GM19193 (cell line): Measurements from ENCODE around the gene ARMC2.

Source experiments
- POLR2A ChIP-seq: IDR thresholded peaks from 4 replicates; pipeline ENCODE4 v1.6.1; 2011; ENCODE audit not compliant: insufficient read depth, insufficient read length; ENCODE audit errors: extremely low read depth

ARMC2 gene

GRCh38 chr6:109000289-109000688 is 152.1 kb downstream of the ARMC2 start:
- no peak for TF ChIP-seq POLR2A

- no peak for TF ChIP-seq POLR2A
Measured at GRCh38 chr6:109001291-109001894, 153.2 kb downstream of the ARMC2 start.

DNA sequence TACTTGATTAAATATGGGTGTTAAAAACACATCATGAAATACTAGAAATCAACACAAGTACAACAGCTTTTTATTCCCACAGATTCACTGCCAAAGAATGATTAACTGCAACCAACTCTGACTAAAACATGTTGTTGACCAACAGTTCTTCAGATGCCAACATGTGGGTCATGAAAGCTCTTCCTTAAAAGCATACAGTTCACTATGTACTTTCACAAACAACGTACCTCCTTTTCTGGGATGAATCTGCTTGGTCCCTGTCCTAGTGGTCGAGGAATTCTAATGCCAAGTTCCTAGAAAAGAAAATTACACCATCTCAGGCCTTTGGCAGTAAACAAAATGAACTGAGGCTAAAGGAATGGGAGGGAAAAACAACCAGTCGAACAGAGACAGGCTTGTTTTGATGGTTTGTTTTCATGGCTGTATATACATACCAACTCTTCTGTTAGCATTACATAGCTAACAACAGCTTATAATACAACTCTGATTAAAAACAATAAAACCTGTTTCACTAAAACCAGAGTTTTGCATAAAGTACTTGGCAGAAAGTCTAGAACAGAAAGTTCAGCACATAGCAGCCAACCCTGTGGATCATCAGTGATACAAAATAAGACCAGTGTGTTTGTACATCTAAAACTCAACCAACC is 154.0 kb downstream of the ARMC2 start:
- TF ChIP-seq POLR2A = no peak

DNA sequence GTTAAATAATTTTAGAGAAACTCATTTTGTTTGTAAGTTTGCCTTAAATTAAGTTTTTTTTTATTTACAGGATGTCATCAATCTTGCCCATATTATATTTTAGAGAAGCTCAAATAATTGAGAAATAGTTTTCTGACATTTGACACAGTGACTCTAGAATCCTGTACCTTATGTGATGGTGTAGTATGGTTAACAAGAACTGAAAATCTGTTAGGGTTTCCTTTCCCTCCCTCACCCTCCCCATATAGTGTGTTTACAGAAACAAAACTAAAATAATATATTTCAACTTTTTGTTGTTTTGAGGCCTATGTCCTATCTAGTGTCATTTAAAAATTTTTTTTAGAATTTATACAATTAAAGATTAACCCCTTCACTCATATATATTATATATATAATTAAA is 154.7 kb downstream of the ARMC2 start:
- no peak for TF ChIP-seq POLR2A

GRCh38 chr6:109006818-109007217 is 158.6 kb downstream of the ARMC2 start:
- no peak for TF ChIP-seq POLR2A

DNA sequence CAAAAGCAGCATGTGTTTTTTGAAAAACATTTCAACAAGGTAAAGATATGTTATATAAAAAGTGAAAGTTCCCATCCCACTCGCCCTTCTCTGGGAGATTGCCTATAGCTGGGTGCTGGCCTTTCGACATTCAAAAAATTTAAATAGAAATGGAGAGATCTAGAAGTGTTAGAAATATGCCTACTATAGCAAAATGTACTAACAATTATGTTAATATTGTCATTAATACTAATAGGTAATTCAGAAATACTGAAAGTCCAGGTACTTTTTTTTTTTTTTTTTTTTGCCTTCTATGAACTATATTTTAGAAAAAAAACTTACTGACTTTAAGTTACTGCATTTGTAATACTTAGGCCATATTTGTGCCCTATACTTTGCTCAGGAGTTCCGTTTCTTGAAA is 159.3 kb downstream of the ARMC2 start:
- no peak for TF ChIP-seq POLR2A

- no peak for TF ChIP-seq POLR2A
Measured at GRCh38 chr6:109008054-109008453, 159.8 kb downstream of the ARMC2 start.

- no peak for TF ChIP-seq POLR2A
Measured at GRCh38 chr6:109008537-109009235, 160.5 kb downstream of the ARMC2 start.

DNA sequence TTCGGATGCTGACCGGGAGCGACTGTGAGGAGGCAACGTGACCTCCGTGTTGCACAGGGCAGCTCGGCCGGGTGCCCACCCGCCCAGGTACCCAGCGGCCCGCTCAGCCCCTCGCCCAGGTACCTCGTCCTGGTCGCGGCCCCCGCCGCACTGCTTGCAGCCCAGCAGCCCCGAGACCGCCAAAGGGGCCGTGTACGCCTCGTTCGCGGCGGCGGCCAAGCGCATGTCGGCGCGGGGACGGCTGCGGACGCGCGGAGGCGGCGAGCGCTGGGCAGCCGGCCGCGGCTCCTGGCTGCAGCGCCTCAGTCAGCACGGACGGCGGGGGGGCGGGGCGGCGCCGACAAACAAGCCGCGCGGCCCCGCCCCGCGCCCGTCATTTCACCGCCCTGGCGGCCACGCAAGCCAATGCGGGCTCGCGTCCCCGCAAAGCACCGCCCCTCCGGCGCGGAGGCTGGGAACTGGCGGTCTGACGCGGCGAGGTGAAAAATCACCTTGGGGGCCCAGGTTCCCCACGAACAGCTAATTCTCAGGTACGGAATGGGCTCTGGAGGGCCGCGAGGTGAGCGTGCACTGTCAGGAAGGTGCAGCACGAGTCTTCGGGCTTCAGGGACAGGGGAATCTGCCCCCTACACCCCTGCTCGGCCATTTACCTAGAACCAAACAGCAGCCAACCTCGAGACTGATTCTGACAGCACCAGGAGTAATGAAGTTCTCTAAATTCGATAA is 161.2 kb downstream of the ARMC2 start:
- TF ChIP-seq POLR2A = no peak

DNA sequence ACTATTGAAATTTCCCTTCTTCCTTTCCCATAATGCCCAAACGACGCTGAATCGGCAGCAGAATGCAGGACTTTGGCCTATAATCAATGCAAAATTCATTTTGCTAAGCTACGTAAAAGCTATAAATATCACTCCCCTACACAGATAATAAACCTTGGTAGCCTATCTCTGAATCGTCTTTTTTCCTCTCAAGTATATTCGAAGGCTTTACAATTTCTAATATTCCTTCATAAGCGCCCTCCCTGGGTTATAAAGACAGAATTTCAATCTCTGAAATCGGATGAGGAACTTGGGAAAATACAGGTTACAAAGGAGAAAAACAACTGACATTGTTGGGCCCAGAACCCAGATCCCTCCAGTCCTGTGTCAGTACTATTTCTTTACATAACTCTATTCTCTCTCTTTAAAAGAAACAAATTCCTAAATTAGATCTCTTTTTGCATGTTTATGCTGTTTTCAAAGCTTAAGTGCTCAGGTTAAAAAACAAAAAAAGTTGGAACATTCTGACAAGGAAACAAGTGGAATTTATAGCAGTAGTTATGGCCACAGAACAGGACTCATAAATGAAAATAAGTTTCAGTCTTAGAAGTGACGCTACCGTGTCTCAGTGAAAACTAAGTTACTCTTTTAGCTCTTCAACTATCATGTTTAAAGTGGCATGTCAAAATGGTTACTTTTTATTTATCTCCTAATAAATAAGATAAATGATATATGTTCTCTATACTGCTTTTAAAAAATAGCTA is 161.9 kb downstream of the ARMC2 start:
- no peak for TF ChIP-seq POLR2A

- no peak for TF ChIP-seq POLR2A
Measured at GRCh38 chr6:109010705-109011102, 162.5 kb downstream of the ARMC2 start.

DNA sequence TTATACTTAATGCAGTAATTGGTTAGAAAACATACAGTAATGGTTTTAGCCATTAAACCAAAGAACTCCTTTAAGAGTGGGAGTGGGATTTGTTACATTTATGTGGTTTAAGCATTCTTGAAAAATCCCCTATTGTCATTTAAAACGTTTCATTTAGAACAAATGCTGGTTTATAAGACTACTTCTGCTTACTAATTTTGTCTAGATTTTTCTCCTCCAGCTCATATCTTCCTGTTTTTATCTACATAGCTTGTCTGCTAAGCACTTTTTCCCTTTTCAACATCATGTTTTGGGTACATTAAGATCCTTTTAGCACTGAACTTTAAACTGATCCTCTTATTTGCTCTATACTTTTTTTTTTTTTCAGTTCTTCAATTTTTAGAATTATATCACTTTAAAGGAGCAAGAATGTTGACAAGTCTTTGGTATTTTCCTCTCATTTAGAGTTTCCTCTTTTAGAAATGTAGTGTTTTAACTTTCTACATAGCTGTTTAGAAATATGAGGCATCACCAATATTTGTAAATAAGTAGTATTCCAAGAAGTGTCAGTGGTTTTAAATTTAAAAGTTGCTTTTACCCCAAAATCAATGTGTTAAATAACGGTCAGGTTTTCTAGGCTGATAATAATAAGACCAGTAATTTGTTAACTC is 165.6 kb downstream of the ARMC2 start:
- TF ChIP-seq POLR2A = no peak

DNA sequence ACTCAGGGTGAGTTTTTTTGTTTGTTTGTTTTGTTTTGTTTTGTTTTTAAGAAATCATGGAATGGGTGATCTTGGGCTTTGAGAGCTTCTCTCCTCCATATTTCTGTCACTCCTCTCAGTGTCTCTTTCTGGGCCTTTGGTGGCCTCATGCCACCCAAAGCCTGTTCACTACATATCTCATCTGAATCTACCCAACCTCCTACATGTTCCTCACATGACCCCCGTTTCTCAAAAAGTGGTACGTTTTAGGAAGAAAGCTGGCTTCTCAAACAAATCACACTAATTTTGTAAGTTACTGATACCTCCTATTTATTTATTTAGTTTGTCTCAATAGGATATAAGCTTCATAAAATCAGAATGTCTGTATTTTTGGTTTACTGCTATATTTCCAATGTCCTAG is 166.4 kb downstream of the ARMC2 start:
- TF ChIP-seq POLR2A = no peak

DNA sequence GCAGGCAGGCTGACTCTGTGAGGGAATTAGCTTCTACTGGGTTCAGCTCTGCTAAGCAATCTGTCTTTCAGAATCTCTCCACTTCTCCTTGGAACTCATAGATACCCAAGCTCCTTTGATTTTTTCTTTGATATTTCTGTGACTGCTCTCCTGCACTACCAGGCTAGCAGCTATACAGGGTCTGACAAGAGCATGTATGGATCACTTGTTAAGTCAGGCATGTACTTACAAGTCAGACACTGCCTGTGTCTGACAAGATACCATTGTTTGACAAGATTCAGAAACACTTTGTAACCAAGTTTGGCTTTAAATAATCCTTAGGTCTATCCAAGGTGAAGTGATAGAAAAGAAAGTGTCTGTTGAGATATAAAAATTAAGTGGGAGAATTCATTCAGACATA is 167.0 kb downstream of the ARMC2 start:
- no peak for TF ChIP-seq POLR2A
